ENCODE results near the gene STX10. TPM values are rescaled to one million over a fixed set of nuclear protein-coding genes. Genes with fewer than 3 reads are reported as not detected.

Gene STX10
- total RNA-seq, 2 experiments from 2014 or later, result 41.6 to 67.8 TPM

- H3K4me1 ChIP-seq (ENCODE audit: insufficient read depth, low read length, poor library complexity, severe bottlenecking), result no peaks in the 10 kb centered on the region
- peaks cover 3% of the 10 kb centered on the region; the same call in 1 of the 2 replicates for H4K20me1 ChIP-seq (ENCODE audit: insufficient read depth, low read length)
- TF ChIP-seq CTCF (conservative IDR thresholded peaks at IDR 0.05; ENCODE audit: low read length) (no peak), EZH2phosphoT487 (IDR thresholded peaks at IDR 0.05; ENCODE audit: borderline replicate concordance, low read depth, low read length) (no peak)
- peaks cover 13% of the 10 kb centered on the region; the same call in 1 of the 2 replicates for H3K79me2 ChIP-seq (ENCODE audit: insufficient read depth, low read depth, low read length)
- H3K9me2 ChIP-seq (ENCODE audit: insufficient read depth, low read length), result no peaks in the 10 kb centered on the region
- CTCF ChIA-PET (ENCODE audit: unreplicated experiment), result no interaction called here
- BruUV-seq (replicated peaks), result no TSS peak
- intact Hi-C loops (cut with micrococcal nuclease; ENCODE audit: unreplicated experiment), result no loop called here
- no peak overlapping the region for H3K4me2 ChIP-seq (ENCODE audit: low read length)
- no peak overlapping the region for H3K4me3 ChIP-seq (ENCODE audit: low read depth, low read length, poor library complexity, severe bottlenecking)
- H2AFZ ChIP-seq (ENCODE audit: low read length), result no peak overlapping the region
- POLR2A ChIA-PET, result interaction anchor here (0.6 to 1.0 kb wide), 2 partner anchors 14 to 25 kb away, joined by 3 to 4 read pairs; no protein-coding TSS in a partner anchor
- no peak for DNase-seq (ENCODE audit: low spot score)
- no peak overlapping the region for H3K27ac ChIP-seq (ENCODE audit: low read depth, low read length, poor library complexity, severe bottlenecking)
- no peaks in the 10 kb centered on the region for H3K9me3 ChIP-seq (ENCODE audit: low read length)
- peaks cover 65% of the 10 kb centered on the region for H3K36me3 ChIP-seq (ENCODE audit: insufficient read depth, low read length)
Measured at GRCh38 chr19:13127811-13128575, 22.2 kb downstream of the STX10 start.

GRCh38 chr19:13127051-13127450 is 23.1 kb downstream of the STX10 start:
- no peak overlapping the region for H3K4me2 ChIP-seq (ENCODE audit: low read length)
- BruUV-seq (replicated peaks), result no TSS peak
- ChIA-PET CTCF (ENCODE audit: unreplicated experiment) (no interaction called here), POLR2A (interaction anchor here (1.0 kb wide), 1 partner anchor 24 kb away, joined by 3 read pairs; no protein-coding TSS in a partner anchor)
- peaks cover 19% of the 10 kb centered on the region; the same call in 1 of the 2 replicates for H3K79me2 ChIP-seq (ENCODE audit: insufficient read depth, low read depth, low read length)
- no peak overlapping the region for H2AFZ ChIP-seq (ENCODE audit: low read length)
- intact Hi-C loops (cut with micrococcal nuclease; ENCODE audit: unreplicated experiment), result no loop called here
- H3K4me1 ChIP-seq (ENCODE audit: insufficient read depth, low read length, poor library complexity, severe bottlenecking), result no peaks in the 10 kb centered on the region
- DNase-seq (ENCODE audit: low spot score), result no peak
- H3K9me2 ChIP-seq (ENCODE audit: insufficient read depth, low read length), result no peaks in the 10 kb centered on the region
- TF ChIP-seq EZH2phosphoT487 (IDR thresholded peaks at IDR 0.05; ENCODE audit: borderline replicate concordance, low read depth, low read length), result no peak
- TF ChIP-seq CTCF (conservative IDR thresholded peaks at IDR 0.05; ENCODE audit: low read length), result no peak
- no peak overlapping the region for H3K4me3 ChIP-seq (ENCODE audit: low read depth, low read length, poor library complexity, severe bottlenecking)
- no peaks in the 10 kb centered on the region for H3K9me3 ChIP-seq (ENCODE audit: low read length)
- H3K27ac ChIP-seq (ENCODE audit: low read depth, low read length, poor library complexity, severe bottlenecking), result no peak overlapping the region
- peaks cover 67% of the 10 kb centered on the region for H3K36me3 ChIP-seq (ENCODE audit: insufficient read depth, low read length)
- peaks cover 4% of the 10 kb centered on the region; the same call in 1 of the 2 replicates for H4K20me1 ChIP-seq (ENCODE audit: insufficient read depth, low read length)

Data from OCI-LY7 (cell line).